B cell (primary cell): Measurements from ENCODE around the gene PTGES2. TPM values are rescaled to one million over a fixed set of nuclear protein-coding genes. Genes with fewer than 3 reads are reported as not detected.

ENCODE experiments used
- ATAC-seq: fragments of 200-7000 bp; cut with Tn5 transposase; one replicate; pipeline ENCODE4 v1.10.0; 2021; ENCODE audit warnings: low read depth, mild to moderate bottlenecking, moderate number of reproducible peaks, moderate library complexity
- CTCF ChIA-PET: fragments of 350-600 bp; sonication (Branson Sonifier 250); formaldehyde crosslinking; loops from one replicate; lab custom pipeline; 2021; ENCODE audit warnings: antibody characterized with exemption, inconsistent platforms; lab: Charles Lee
- POLR2A ChIA-PET: fragments of 350-600 bp; sonication (Branson Sonifier 250); formaldehyde crosslinking; loops from one replicate; lab custom pipeline; 2021; ENCODE audit warnings: antibody characterized with exemption; lab: Charles Lee
- DNase-seq: peaks from one replicate; pipeline ENCODE4 v3.0.0; 2013
- H2AFZ ChIP-seq: 2 replicates; pipeline ENCODE4 v1.6.1; 2012; ENCODE audit warnings: mild to moderate bottlenecking, low read depth, low read length; ENCODE audit not compliant: insufficient read depth, poor library complexity, severe bottlenecking
- H3K27ac ChIP-seq, 2 donors: 1 replicate in 1 of 2; 2 replicates in 1 of 2; pipeline ENCODE4 v1.5.1; 2012 to 2013; ENCODE audit warnings: low read length in 2 of 2, mild to moderate bottlenecking in 2 of 2, moderate library complexity in 1 of 2
- H3K27me3 ChIP-seq, 4 experiments: fragments of 200-600 bp in 1 of 4; sonication (generic) in 1 of 4; replicated peaks in 1 of 4; 1 replicate in 2 of 4; 2 replicates in 2 of 4; pipeline versions ENCODE4 v1.6.1 to v1.7.0; 2013 to 2016; ENCODE audit warnings: low read length in 3 of 4, mild to moderate bottlenecking in 2 of 4, mixed read lengths in 1 of 4, moderate library complexity in 1 of 4; ENCODE audit not compliant: insufficient read depth in 4 of 4, control insufficient read depth in 3 of 4; ENCODE audit errors: control extremely low read depth in 1 of 4
- H3K36me3 ChIP-seq, 2 experiments: replicated peaks in 1 of 2; 1 replicate in 1 of 2; 2 replicates in 1 of 2; pipeline versions ENCODE4 v1.6.1 to v1.7.1; 2013; ENCODE audit warnings: low read length in 1 of 2; ENCODE audit not compliant: insufficient read depth in 2 of 2, control insufficient read depth in 1 of 2; ENCODE audit errors: control extremely low read depth in 1 of 2, extremely low read depth in 1 of 2
- H3K4me1 ChIP-seq, 2 donors: fragments of 200-600 bp in 1 of 2; sonication (generic) in 1 of 2; 1 replicate in 1 of 2; 2 replicates in 1 of 2; pipeline versions ENCODE4 v1.5.1 to v1.6.1; 2013 to 2017; ENCODE audit warnings: low read length in 2 of 2; ENCODE audit not compliant: control insufficient read depth in 2 of 2, insufficient read depth in 2 of 2
- H3K4me2 ChIP-seq: replicated peaks from 2 replicates; pipeline ENCODE3; 2012; ENCODE audit warnings: mild to moderate bottlenecking, low read depth, low read length; ENCODE audit not compliant: poor library complexity, severe bottlenecking
- H3K4me3 ChIP-seq, 5 experiments: fragments of 200-600 bp in 1 of 5; sonication (generic) in 1 of 5; 1 replicate in 3 of 5; 2 replicates in 2 of 5; pipeline versions ENCODE4 v1.5.1 to v1.7.0; 2011 to 2016; ENCODE audit warnings: low read length in 4 of 5, mild to moderate bottlenecking in 4 of 5, low read depth in 2 of 5, control low read depth in 1 of 5, moderate library complexity in 1 of 5; ENCODE audit not compliant: insufficient read depth in 1 of 5; ENCODE audit errors: control extremely low read depth in 1 of 5, extremely low read depth in 1 of 5
- H3K79me2 ChIP-seq: fragments of 200-600 bp; sonication (generic); one replicate; pipeline ENCODE4 v1.6.0; 2016; ENCODE audit warnings: low read length; ENCODE audit not compliant: control insufficient read depth, insufficient read depth
- H3K9ac ChIP-seq: fragments of 200-600 bp; sonication (generic); 2 replicates; pipeline ENCODE4 v1.6.1; 2017; ENCODE audit warnings: mild to moderate bottlenecking, low read length, moderate library complexity
- H3K9me3 ChIP-seq, 3 donors: one replicate each; pipeline versions ENCODE4 v1.6.1 to v1.7.1; 2013; ENCODE audit warnings: low read length in 2 of 3; ENCODE audit not compliant: control insufficient read depth in 2 of 3, insufficient read depth in 1 of 3; ENCODE audit errors: control extremely low read depth in 1 of 3
- H4K20me1 ChIP-seq: 2 replicates; pipeline ENCODE4 v1.6.0; 2012; ENCODE audit warnings: mild to moderate bottlenecking, low read length; ENCODE audit not compliant: insufficient read depth, control insufficient read depth, poor library complexity, severe bottlenecking
- H3K27ac Mint-ChIP-seq: one replicate; pipeline ENCODE4 v1.8.0; 2021; ENCODE audit warnings: mixed read lengths
- H3K27me3 Mint-ChIP-seq: one replicate; pipeline ENCODE4 v1.8.0; 2021; ENCODE audit warnings: mixed read lengths
- H3K4me1 Mint-ChIP-seq: one replicate; pipeline ENCODE4 v1.8.0; 2021; ENCODE audit warnings: mixed read lengths
- H3K4me3 Mint-ChIP-seq: one replicate; pipeline ENCODE4 v1.8.0; 2021; ENCODE audit warnings: mixed read lengths
- H3K9me3 Mint-ChIP-seq: one replicate; pipeline ENCODE4 v1.8.0; 2022; ENCODE audit warnings: mixed read lengths; ENCODE audit not compliant: insufficient read depth
- CTCF ChIP-seq: fragments of 200-600 bp; IDR thresholded peaks from one replicate; pipeline ENCODE4 v1.8.0; 2022; ENCODE audit warnings: antibody characterized with exemption, mild to moderate bottlenecking
- EZH2 ChIP-seq: IDR thresholded peaks from 2 replicates; pipeline ENCODE4 v1.6.1; 2012; ENCODE audit warnings: borderline replicate concordance, low read depth, mild to moderate bottlenecking, moderate library complexity, low read length; ENCODE audit not compliant: insufficient read depth, poor library complexity, severe bottlenecking
- WGBS: methylation state at CpG from one replicate; pipeline ENCODE4 v1.1.5; 2013; ENCODE audit warnings: missing lambda C conversion rate; ENCODE audit not compliant: insufficient coverage; 5-methylcytosine and 5-hydroxymethylcytosine counted together
- intact Hi-C: fragments of 100-400 bp; cut with micrococcal nuclease; formaldehyde crosslinking; loops from one replicate; pipeline ENCODE4 v1.10.0; 2022
- polyA plus RNA-seq: library from polyadenylated mRNA; depleted of rRNA; stranded (reverse); fragments of >200 nt; gene quantifications from 2 replicates; pipeline ENCODE4 v1.2.3, GENCODE V29; 2012
- total RNA-seq, 2 donors: library from RNA; stranded (reverse); fragments of 120-200 nt in 1 of 2; gene quantifications; 1 replicate in 1 of 2; 2 replicates in 1 of 2; pipeline versions ENCODE4 v1.2.3 to v1.2.4, GENCODE V29; 2013 to 2022

Gene PTGES2
- total and polyA plus RNA-seq, 2 donors (not counting 1 experiment from before 2014, with no cell fraction given): 77.8 to 113 TPM

DNA sequence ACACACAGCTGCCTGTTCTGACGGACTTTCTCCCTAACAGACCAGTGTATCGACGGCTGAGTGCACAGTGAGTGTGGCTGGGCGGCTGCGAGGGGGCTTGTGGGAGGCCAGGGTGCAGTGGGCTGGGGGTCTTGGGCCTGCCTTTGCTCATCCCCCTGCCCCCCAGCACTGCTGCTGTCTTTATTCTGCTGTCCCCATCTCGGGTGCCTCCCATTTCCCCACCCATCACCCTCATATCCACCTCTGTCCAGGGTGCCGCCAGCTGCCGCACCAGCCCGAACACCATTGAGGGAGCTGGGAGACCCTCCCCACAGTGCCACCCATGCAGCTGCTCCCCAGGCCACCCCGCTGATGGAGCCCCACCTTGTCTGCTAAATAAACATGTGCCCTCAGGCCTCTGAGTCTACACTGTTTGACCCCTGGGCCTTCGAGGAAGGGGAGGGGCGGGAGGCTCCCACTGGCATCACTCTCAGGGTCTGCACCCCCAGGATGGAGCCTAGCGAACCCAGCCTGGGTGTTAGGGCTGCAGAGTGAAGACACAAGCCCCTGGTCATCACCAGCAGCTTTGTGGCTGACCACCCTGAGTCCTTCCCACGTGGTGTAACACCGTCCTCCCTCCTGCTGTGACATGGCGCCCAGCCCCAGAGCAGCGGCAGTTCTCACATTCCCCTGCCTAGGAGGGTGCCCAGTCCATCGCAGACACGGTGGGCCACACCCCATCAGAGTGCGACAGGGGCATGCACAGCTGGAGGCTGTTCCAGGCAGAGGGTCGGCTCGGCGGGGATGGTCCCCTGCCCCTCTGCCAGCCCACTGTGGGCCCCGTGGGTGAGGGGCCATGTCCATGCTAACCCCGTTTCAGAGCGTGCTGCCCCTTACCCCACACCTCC lies 25.8 kb upstream of the PTGES2 start:
- CTCF ChIA-PET: no interaction called here
- no peak for DNase-seq
- H3K4me1 ChIP-seq: no peaks in the 10 kb centered on the region
- no peak overlapping the region for H3K9ac ChIP-seq
- TF ChIP-seq CTCF (no peak), EZH2 (no peak)
- ATAC-seq: no peak
- no peaks in the 10 kb centered on the region for H3K27me3 ChIP-seq
- no peaks in the 10 kb centered on the region for H3K36me3 ChIP-seq
- H3K4me3 Mint-ChIP-seq: no peak overlapping the region
- 83% methylated on average over 18 of the region's 26 CpGs for WGBS
- H3K4me2 ChIP-seq: no peak overlapping the region
- intact Hi-C loops: no loop called here
- H2AFZ ChIP-seq: no peak overlapping the region
- H3K9me3 ChIP-seq: no peaks in the 10 kb centered on the region
- H3K79me2 ChIP-seq: no peaks in the 10 kb centered on the region
- H3K27ac Mint-ChIP-seq: no peak overlapping the region
- H3K4me3 ChIP-seq: no peak overlapping the region
- no peaks in the 10 kb centered on the region for H4K20me1 ChIP-seq
- no peaks in the 10 kb centered on the region for H3K4me1 Mint-ChIP-seq
- no peaks in the 10 kb centered on the region for H3K9me3 Mint-ChIP-seq
- POLR2A ChIA-PET: no interaction called here
- H3K27me3 Mint-ChIP-seq: peaks cover 7% of the 10 kb centered on the region
- no peak overlapping the region for H3K27ac ChIP-seq
